Activated naive CD4-positive, alpha-beta T cell treated with anti-CD3 and anti-CD28 coated beads for 36 hours (primary cell): ENCODE data around the gene GIGYF2. TPM values are rescaled to one million over a fixed set of nuclear protein-coding genes. Genes with fewer than 3 reads are reported as not detected.
"Not testable (repeated sequence)": the region's sequence is repeated elsewhere in the genome, so short reads cannot be mapped to it uniquely, and the experiment has no call there.

Experiments used
- CTCF ChIA-PET: fragments of 350-600 bp; sonication (Branson Sonifier 250); formaldehyde crosslinking; loops from one replicate; lab custom pipeline; 2021; ENCODE audit warnings: antibody characterized with exemption; lab: Charles Lee
- DNase-seq: peaks from one replicate; pipeline ENCODE4 v3.0.0-alpha.2; 2020
- H3K27ac Mint-ChIP-seq: one replicate; pipeline ENCODE4 v1.8.0; 2021; ENCODE audit warnings: mild to moderate bottlenecking, mixed read lengths
- H3K27me3 Mint-ChIP-seq: one replicate; pipeline ENCODE4 v1.8.0; 2021; ENCODE audit warnings: low read depth, mixed read lengths
- H3K36me3 Mint-ChIP-seq: one replicate; pipeline ENCODE4 v1.8.0; 2021; ENCODE audit warnings: low read depth, mixed read lengths
- H3K4me1 Mint-ChIP-seq: one replicate; pipeline ENCODE4 v1.8.0; 2021; ENCODE audit warnings: low read depth, mixed read lengths
- H3K4me3 Mint-ChIP-seq: one replicate; pipeline ENCODE4 v1.8.0; 2021; ENCODE audit warnings: mild to moderate bottlenecking, moderate library complexity, mixed read lengths
- H3K9me3 Mint-ChIP-seq: one replicate; pipeline ENCODE4 v1.8.0; 2021; ENCODE audit warnings: mixed read lengths
- intact Hi-C: fragments of 100-400 bp; cut with micrococcal nuclease; formaldehyde crosslinking; loops from one replicate; pipeline ENCODE4 v1.15.1; 2023
- total RNA-seq, 2 experiments: library from RNA; stranded (reverse); gene quantifications; one replicate each; pipeline ENCODE4 v1.2.3, GENCODE V29; 2021

GIGYF2 gene
- total RNA-seq, 2 experiments from 2014 or later = 49.7 to 52.8 TPM

GRCh38 chr2:232897598-232898408 lies 200.7 kb downstream of the GIGYF2 start:
- H3K27ac Mint-ChIP-seq = no peak overlapping the region
- no peaks in the 10 kb centered on the region for H3K36me3 Mint-ChIP-seq
- intact Hi-C loops = no loop called here
- H3K4me1 Mint-ChIP-seq = peaks cover 8% of the 10 kb centered on the region
- CTCF ChIA-PET = interaction anchor here (0.7 kb wide), 1 partner anchor 156 kb away, joined by 3 read pairs; no protein-coding TSS in a partner anchor
- no peak overlapping the region for H3K4me3 Mint-ChIP-seq
- no peaks in the 10 kb centered on the region for H3K9me3 Mint-ChIP-seq
- peak; percentile 62 for DNase-seq
- no peaks in the 10 kb centered on the region for H3K27me3 Mint-ChIP-seq

GRCh38 chr2:232898592-232899543 lies 201.7 kb downstream of the GIGYF2 start:
- intact Hi-C loops = no loop called here
- CTCF ChIA-PET = no interaction called here
- H3K36me3 Mint-ChIP-seq = no peaks in the 10 kb centered on the region
- H3K4me1 Mint-ChIP-seq = peaks cover 8% of the 10 kb centered on the region
- DNase-seq = no peak
- no peaks in the 10 kb centered on the region for H3K27me3 Mint-ChIP-seq
- H3K27ac Mint-ChIP-seq = no peak overlapping the region
- no peak overlapping the region for H3K4me3 Mint-ChIP-seq
- H3K9me3 Mint-ChIP-seq = no peaks in the 10 kb centered on the region

DNA sequence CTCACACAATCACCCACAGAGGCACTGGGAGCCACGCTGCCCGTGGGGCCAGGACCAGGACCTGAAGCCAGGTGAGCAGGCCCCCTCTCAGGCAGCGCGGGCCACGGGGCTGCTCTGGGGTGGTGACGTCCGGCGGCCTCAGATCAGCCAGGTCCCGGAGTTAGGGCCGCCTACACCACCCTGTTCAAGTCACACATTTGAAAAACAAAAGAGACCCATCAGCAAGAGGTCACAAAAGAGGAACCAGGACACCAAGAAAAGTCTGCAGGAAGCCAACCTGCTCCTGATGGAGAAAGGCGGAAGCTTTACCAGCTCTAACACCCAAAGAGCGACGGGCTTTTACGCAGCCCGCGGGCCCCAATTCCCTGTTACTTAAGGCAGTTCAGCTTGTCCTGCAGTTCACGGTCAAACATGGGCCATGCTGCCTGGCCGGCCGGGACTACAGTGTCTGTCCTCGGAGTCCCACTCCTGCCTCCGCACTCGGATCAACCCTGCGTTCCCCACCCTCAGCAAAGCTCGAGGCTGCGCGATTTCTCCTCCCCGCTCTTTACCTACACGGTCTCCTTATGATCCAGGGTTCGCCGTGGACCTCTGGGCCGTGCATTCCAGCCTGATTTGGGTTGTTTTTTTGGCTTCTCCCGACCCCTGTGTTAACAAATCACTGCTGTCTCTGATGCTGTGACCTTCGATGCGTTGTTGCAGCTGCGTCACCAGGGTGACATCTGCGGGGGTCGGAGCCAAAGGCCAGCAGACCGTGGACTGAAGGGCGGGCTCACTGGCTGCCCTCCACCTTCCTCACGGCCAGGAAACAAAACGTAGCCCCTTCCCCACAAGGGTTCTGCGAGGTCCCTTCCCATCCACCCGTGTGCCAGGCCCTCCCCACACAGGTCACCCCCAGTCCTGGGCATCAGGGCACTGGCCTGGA lies 203.9 kb downstream of the GIGYF2 start:
- DNase-seq = no peak
- Mint-ChIP-seq H3K4me3 (no peak overlapping the region), H3K9me3 (no peaks in the 10 kb centered on the region), H3K27me3 (no peaks in the 10 kb centered on the region), H3K27ac (no peak overlapping the region), H3K4me1 (peaks cover 8% of the 10 kb centered on the region), H3K36me3 (no peaks in the 10 kb centered on the region)
- CTCF ChIA-PET = no interaction called here
- intact Hi-C loops = no loop called here

DNA sequence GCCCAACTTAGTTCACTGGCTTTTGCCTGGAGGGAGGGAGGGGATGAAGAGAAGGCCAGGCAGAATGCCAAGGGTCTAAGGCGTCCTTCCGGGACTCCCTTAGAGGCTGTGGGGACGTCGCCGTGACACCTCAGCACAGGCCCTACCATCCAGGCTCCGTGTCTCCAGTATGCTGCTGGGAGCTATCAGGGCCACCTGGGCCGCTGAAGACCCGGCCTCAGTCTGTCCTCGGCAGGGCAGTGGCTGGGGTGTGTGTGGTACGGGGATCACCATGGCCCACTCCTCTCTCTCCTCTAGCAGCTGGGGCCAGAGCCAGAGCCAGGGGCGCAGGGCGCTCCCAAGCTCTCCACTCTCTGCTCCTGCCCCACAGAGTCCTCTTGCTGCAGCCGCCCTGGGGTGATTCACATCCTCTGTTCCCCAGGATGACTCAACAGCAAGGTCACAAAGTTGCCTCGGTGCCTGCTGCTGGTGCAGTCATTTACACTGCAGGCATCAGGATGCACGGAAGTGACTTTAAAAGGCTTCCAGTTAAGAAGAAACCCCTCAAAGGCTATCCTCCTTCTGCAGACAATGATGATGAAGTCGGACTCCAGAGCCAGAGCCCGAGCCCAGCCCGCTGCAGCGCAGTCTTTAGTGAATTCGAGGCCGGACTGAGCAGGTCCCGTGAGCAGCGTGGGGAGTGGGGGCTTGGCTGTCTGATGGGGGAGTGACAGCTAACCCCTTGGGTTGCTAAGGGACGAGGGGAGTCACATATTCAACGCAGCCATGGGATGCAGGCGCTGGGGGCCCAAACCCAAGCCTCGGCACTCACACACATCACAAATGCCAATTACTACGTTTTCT lies 204.8 kb downstream of the GIGYF2 start:
- Mint-ChIP-seq H3K9me3 (no peaks in the 10 kb centered on the region), H3K4me1 (peaks cover 8% of the 10 kb centered on the region), H3K4me3 (no peak overlapping the region), H3K36me3 (no peaks in the 10 kb centered on the region), H3K27me3 (no peaks in the 10 kb centered on the region), H3K27ac (no peak overlapping the region)
- DNase-seq = peak; percentile 53
- CTCF ChIA-PET = no interaction called here
- intact Hi-C loops = no loop called here

- peaks cover 3% of the 10 kb centered on the region for H3K27me3 Mint-ChIP-seq
- H3K4me1 Mint-ChIP-seq = no peaks in the 10 kb centered on the region
- CTCF ChIA-PET = interaction anchor here (1.0 kb wide), 1 partner anchor 808 kb away, joined by 3 read pairs; the partner anchor contains the start of gene UGT1A5
- no peak overlapping the region for H3K4me3 Mint-ChIP-seq
- intact Hi-C loops = no loop called here
- no peak overlapping the region for H3K27ac Mint-ChIP-seq
- no peaks in the 10 kb centered on the region for H3K36me3 Mint-ChIP-seq
- DNase-seq = no peak
- H3K9me3 Mint-ChIP-seq = no peaks in the 10 kb centered on the region
Measured at GRCh38 chr2:232903989-232904388, 206.9 kb downstream of the GIGYF2 start.

DNA sequence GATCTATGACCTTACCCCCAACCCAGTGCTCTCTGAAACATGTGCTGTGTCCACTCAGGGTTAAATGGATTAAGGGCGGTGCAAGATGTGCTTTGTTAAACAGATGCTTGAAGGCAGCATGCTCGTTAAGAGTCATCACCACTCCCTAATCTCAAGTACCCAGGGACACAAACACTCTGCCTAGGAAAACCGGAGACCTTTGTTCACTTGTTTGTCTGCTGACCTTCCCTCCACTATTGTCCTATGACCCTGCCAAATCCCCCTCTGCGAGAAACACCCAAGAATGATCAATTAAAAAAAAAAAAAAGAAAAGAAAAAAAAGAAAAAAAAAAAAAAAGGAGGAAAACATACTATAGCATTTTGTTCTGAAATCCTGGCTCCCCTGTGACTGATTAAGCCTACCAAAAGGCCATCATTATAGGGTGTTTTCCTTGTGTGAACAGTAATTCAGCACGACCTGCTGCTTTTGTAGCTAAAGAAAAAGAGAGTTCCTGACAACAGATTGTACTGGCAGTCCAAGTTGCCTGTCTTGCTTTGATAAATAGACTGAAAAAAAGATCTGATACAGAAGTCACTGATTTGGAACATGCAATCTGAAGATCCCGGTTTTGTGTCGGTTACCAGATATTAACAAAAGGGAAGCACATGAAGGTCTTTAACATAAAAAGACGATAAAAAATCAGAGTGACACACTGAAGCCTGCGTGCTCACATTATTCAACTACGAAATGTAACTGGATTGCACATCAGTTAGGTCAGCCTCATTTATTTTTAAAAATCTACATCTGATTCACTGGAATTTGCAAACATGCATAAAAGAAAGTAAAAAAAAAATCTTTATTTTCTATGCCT lies 210.0 kb downstream of the GIGYF2 start:
- Mint-ChIP-seq H3K9me3 (peaks cover 10% of the 10 kb centered on the region), H3K27me3 (peaks cover 10% of the 10 kb centered on the region)
- H3K27ac Mint-ChIP-seq, CTCF ChIA-PET, H3K4me3 Mint-ChIP-seq, DNase-seq, H3K4me1 Mint-ChIP-seq, H3K36me3 Mint-ChIP-seq, intact Hi-C loops: not testable (repeated sequence)

DNA sequence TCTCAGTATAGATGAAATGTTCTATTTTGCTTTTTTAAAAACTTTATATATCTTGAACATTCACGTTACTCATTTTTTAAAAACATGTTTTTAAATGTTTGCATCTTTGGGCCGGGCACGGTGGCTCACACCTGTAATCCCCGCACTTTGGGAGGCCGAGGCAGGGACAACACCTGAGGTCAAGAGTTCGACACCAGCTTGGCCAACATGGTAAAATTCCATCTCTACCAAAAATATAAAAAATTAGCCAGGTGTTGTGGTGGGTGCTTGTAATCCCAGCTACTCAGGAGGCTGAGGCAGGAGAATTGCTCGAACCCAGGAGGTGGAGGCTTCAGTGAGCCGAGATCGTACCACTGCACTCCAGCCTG lies 210.6 kb downstream of the GIGYF2 start:
- DNase-seq, CTCF ChIA-PET, intact Hi-C loops, H3K36me3 Mint-ChIP-seq, H3K4me3 Mint-ChIP-seq, H3K27ac Mint-ChIP-seq, H3K4me1 Mint-ChIP-seq: not testable (repeated sequence)
- peaks cover 14% of the 10 kb centered on the region for H3K9me3 Mint-ChIP-seq
- H3K27me3 Mint-ChIP-seq = peaks cover 10% of the 10 kb centered on the region

DNA sequence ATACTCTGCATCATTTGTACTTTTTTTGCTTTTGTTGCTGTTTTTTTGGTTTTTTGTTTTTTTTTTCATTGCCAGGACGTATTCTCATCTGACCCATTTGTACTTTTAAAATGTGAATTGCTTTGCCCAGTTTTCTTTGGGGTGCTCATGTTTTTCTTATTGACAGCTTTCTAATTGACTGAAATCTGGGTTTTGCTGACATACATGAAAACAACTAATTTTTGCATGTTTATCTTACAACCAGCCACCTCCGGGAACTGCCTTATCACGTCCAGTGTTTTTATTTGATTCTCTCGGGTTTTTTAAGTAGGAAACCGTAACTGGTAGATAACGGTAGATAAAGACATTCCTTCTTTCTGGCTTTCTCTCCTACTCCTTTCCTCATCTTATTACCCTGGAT lies 211.6 kb downstream of the GIGYF2 start:
- no peak for DNase-seq
- CTCF ChIA-PET = no interaction called here
- Mint-ChIP-seq H3K36me3 (peaks cover 1% of the 10 kb centered on the region), H3K27ac (no peak overlapping the region), H3K4me1 (no peaks in the 10 kb centered on the region), H3K4me3 (no peak overlapping the region), H3K27me3 (peaks cover 14% of the 10 kb centered on the region), H3K9me3 (peaks cover 15% of the 10 kb centered on the region)
- intact Hi-C loops = no loop called here
